K562 (cell line): ENCODE data around the gene AMBRA1. TPM values are rescaled to one million over a fixed set of nuclear protein-coding genes. Genes with fewer than 3 reads are reported as not detected.

Experiments
- CC2D1A ChIP-seq: fragments of 450-650 bp; IDR thresholded peaks from 2 replicates; pipeline ENCODE4 v1.6.1; 2017; ENCODE audit warnings: mild to moderate bottlenecking
- DPF2 ChIP-seq: fragments of 450-650 bp; IDR thresholded peaks from 2 replicates; pipeline ENCODE4 v1.6.1; 2016
- ETS2 ChIP-seq: IDR thresholded peaks from 2 replicates; pipeline ENCODE4 v1.6.1; 2016; ENCODE audit warnings: borderline replicate concordance, missing genetic modification characterization, mild to moderate bottlenecking, moderate library complexity, missing compliant biosample characterization; ENCODE audit not compliant: poor library complexity, severe bottlenecking
- KHSRP ChIP-seq: fragments of 450-650 bp; IDR thresholded peaks from 2 replicates; pipeline ENCODE4 v1.6.1; 2017
- MCM2 ChIP-seq: fragments of 450-650 bp; IDR thresholded peaks from 2 replicates; pipeline ENCODE4 v1.6.1; 2017; ENCODE audit warnings: low read depth, mild to moderate bottlenecking
- NBN ChIP-seq: fragments of 450-650 bp; IDR thresholded peaks from 2 replicates; pipeline ENCODE4 v1.6.1; 2016; ENCODE audit warnings: low read depth, mild to moderate bottlenecking
- NCOA6 ChIP-seq: fragments of 450-650 bp; IDR thresholded peaks from 2 replicates; pipeline ENCODE4 v1.6.1; 2017; ENCODE audit warnings: mild to moderate bottlenecking
- NFE2 ChIP-seq: IDR thresholded peaks from 2 replicates; pipeline ENCODE4 v1.6.1; 2014; ENCODE audit warnings: antibody characterized with exemption, low read depth
- NFRKB ChIP-seq: fragments of 450-650 bp; IDR thresholded peaks from 2 replicates; pipeline ENCODE4 v1.6.1; 2016; ENCODE audit warnings: low read depth
- PHB2 ChIP-seq: fragments of 450-650 bp; IDR thresholded peaks from 2 replicates; pipeline ENCODE4 v1.6.1; 2017; ENCODE audit warnings: low read depth
- RBM25 ChIP-seq: fragments of 200-400 bp; formaldehyde crosslinking; IDR thresholded peaks from 2 replicates; pipeline ENCODE4 v1.6.1; 2018; ENCODE audit warnings: low read length, low read depth, moderate library complexity; ENCODE audit not compliant: severe bottlenecking
- TBL1XR1 ChIP-seq, 2 experiments: IDR thresholded peaks; 2 replicates each; pipeline ENCODE4 v1.6.1; 2012; ENCODE audit warnings: improper control_type of control experiment in 2 of 2, low read length in 2 of 2, mild to moderate bottlenecking in 1 of 2
- ZKSCAN8 ChIP-seq: fragments of 200-800 bp; sonication (Bioruptor generic); IDR thresholded peaks from 2 replicates; pipeline ENCODE4 v1.6.1; 2016; ENCODE audit warnings: missing genetic modification characterization, missing compliant biosample characterization
- polyA plus RNA-seq, 8 experiments: library from polyadenylated mRNA; depleted of rRNA in 4 of 8; stranded (reverse) in 5 of 8; unstranded in 3 of 8; fragments of >200 nt; fragmentation: Nextera tagmentation in 2 of 8; fragmentation: Illumina TruSeq in 1 of 8; extraction: Ambion mirVana in 2 of 8; extraction: Trizol in 1 of 8; gene quantifications; 2 replicates each; pipeline versions ENCODE4 v1.2.1 to v1.2.3, GENCODE V29; 2011 to 2014; ENCODE audit warnings: inconsistent platforms in 1 of 8, missing spikeins in 1 of 8
- total RNA-seq, 7 experiments: library from RNA; depleted of rRNA in 6 of 7; stranded (reverse); fragments of >200 nt in 6 of 7; fragmentation: Illumina TruSeq in 2 of 7; extraction: Trizol in 2 of 7; gene quantifications; 2 replicates each; pipeline versions ENCODE4 v1.2.1 to v1.2.3, GENCODE V29; 2011 to 2021; ENCODE audit warnings: low replicate concordance in 1 of 7
- TF ChIP-seq, protein P1 (sequence below): fragments of 200-800 bp; sonication (Bioruptor generic); IDR thresholded peaks from 2 replicates; pipeline ENCODE4 v1.6.1; 2016; ENCODE audit warnings: missing genetic modification characterization, missing compliant biosample characterization
- TF ChIP-seq, protein P2 (sequence below): fragments of 250-450 bp; sonication (Bioruptor Pico); IDR thresholded peaks from 2 replicates; pipeline ENCODE4 v1.5.0; 2021; ENCODE audit warnings: mild to moderate bottlenecking, moderate library complexity
- TF ChIP-seq, protein P3 (sequence below), 2 experiments: IDR thresholded peaks in 1 of 2; conservative IDR thresholded peaks in 1 of 2; 2 replicates each; pipeline ENCODE4 v1.6.1; 2016; ENCODE audit warnings: low read depth in 2 of 2, mild to moderate bottlenecking in 1 of 2, missing compliant biosample characterization in 1 of 2, missing genetic modification characterization in 1 of 2, moderate library complexity in 1 of 2

Gene AMBRA1
- total and polyA plus RNA-seq, 9 of the 15 experiments (the other 6 are each of a cell fraction or from before 2014, with no cell fraction given), result 0.15 to 24.5 (median 13.0) TPM

DNA sequence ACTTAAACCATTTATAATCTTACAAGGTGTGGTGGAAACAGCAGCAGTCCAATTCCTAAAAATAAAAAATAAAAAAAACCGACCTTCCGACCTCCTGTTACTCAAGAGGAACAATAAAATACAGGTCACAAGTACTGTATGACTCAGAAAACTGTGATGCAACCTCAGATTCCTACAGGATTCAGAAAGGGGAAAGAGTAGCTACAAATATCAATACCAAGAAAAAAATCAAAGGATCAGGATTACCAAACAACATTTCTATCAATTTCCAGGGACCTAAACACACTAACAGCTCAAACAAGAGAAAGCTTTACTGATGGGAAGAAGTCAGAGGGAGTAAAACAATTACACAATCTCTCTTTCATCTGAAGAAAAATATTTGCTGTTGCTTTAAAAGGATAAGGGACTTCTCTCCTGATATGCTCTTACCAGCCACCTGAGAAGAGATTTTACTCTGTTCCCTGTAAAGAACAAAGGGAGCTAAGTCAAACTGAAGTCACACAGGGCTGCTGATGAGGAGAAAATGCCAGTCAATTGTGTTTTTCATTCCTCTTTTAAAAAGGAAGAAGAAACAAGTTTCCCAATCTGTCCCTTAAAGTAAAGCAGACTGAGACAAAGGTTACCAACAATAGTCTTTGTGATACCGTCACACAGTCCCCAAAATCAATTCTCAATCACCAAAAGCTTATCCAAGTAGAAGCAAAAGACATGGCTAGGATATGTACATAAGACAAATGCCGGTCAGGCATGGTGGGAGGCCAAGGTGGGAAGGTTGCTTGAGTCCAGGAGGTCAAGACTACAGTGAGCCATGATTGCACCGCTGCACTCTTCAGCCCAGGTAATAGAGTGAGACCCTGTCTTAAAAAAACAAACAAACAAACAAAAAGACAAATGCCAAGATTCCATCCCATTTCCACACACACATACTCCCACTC, 39.3 kb downstream of the AMBRA1 start (continued):
- TF ChIP-seq, protein P1, sequence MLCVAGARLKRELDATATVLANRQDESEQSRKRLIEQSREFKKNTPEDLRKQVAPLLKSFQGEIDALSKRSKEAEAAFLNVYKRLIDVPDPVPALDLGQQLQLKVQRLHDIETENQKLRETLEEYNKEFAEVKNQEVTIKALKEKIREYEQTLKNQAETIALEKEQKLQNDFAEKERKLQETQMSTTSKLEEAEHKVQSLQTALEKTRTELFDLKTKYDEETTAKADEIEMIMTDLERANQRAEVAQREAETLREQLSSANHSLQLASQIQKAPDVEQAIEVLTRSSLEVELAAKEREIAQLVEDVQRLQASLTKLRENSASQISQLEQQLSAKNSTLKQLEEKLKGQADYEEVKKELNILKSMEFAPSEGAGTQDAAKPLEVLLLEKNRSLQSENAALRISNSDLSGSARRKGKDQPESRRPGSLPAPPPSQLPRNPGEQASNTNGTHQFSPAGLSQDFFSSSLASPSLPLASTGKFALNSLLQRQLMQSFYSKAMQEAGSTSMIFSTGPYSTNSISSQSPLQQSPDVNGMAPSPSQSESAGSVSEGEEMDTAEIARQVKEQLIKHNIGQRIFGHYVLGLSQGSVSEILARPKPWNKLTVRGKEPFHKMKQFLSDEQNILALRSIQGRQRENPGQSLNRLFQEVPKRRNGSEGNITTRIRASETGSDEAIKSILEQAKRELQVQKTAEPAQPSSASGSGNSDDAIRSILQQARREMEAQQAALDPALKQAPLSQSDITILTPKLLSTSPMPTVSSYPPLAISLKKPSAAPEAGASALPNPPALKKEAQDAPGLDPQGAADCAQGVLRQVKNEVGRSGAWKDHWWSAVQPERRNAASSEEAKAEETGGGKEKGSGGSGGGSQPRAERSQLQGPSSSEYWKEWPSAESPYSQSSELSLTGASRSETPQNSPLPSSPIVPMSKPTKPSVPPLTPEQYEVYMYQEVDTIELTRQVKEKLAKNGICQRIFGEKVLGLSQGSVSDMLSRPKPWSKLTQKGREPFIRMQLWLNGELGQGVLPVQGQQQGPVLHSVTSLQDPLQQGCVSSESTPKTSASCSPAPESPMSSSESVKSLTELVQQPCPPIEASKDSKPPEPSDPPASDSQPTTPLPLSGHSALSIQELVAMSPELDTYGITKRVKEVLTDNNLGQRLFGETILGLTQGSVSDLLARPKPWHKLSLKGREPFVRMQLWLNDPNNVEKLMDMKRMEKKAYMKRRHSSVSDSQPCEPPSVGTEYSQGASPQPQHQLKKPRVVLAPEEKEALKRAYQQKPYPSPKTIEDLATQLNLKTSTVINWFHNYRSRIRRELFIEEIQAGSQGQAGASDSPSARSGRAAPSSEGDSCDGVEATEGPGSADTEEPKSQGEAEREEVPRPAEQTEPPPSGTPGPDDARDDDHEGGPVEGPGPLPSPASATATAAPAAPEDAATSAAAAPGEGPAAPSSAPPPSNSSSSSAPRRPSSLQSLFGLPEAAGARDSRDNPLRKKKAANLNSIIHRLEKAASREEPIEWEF, result no peak
- TF ChIP-seq KHSRP (0 out of 2 replicates have a peak, but pooled peaks have one; percentile 7), NCOA6 (no peak), NFE2 (0 out of 2 replicates have a peak, but pooled peaks have one; percentile 2), ZKSCAN8 (CRISPR knock-in tag) (no peak), PHB2 (no peak), ETS2 (no peak), MCM2 (no peak), DPF2 (peak; percentile 89), NFRKB (no peak), CC2D1A (no peak), TBL1XR1 (IDR thresholded peaks at IDR 0.05; ENCODE audit: low read length in 2 of 2) (peak in 1 of 2 experiments; percentile 9; a peak in 1 of 4 replicates), NBN (peak; percentile 66; the same call in 1 of the 2 replicates), RBM25 (no peak)
- TF ChIP-seq, protein P2, sequence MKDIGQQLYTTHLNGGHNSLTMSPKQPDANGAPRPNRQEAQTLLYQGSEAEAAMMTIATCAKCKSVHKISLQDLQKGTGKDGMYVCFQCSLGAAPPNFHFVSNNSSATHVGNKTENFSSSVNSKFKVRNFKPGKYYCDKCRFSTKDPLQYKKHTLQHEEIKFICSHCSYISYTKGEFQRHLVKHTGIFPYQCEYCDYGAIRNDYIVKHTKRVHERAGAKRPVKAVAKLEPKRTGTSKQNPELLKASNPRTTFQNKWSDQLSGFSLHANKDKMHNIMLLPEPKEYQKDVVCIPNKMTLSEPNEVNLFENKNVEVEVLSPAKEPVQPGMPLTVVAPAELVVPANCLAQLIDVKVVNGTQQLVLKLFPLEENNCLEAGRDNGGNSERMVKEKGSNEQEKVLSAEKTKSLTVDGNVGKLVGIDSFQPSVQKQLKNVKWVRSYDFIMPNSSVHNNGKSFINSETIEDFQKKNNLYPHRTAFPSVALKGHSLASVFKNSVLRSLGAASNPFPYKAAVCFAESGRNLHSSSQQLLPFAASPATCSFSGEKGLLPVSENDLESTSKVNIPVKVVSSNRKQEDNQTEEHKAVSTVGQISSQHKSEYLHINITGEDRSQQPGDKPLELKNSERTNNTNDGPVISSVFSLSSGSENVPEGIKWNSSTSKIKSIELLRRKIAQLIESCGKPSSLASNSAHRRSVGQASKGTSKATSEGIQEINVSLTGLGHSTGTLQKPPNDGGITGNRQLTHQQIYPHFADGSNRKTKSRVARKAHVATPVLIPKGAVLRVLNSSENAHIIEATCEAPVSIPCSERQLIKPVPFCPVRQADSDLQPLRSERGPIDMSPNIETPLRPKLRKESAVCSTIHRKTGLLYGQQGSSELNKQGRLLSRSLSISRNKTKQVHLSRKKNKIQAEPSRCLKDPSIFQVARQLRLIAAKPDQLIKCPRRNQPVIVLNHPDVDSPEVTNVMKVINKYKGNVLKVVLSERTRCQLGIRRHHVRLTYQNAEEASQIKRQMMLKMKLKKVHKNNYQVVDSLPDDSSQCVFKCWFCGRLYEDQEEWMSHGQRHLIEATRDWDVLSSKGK (CRISPR knock-in tag), result no peak
- TF ChIP-seq, protein P3, sequence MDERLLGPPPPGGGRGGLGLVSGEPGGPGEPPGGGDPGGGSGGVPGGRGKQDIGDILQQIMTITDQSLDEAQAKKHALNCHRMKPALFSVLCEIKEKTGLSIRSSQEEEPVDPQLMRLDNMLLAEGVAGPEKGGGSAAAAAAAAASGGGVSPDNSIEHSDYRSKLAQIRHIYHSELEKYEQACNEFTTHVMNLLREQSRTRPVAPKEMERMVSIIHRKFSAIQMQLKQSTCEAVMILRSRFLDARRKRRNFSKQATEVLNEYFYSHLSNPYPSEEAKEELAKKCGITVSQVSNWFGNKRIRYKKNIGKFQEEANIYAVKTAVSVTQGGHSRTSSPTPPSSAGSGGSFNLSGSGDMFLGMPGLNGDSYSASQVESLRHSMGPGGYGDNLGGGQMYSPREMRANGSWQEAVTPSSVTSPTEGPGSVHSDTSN (CRISPR knock-in tag; IDR thresholded peaks at IDR 0.05; ENCODE audit: low read depth), result no peak
- TF ChIP-seq, protein P3 (tag; conservative IDR thresholded peaks at IDR 0.05; ENCODE audit: low read depth), result 0 out of 2 replicates have a peak, but pooled peaks have one; percentile 4
